Activated naive CD8-positive, alpha-beta T cell treated with anti-CD3 and anti-CD28 coated beads, Interleukin-2, amount 10 ng/mL, durations not matched to agents 7 days and 5 days (primary cell): ENCODE results near the gene ITGAV. TPM values are rescaled to one million over a fixed set of nuclear protein-coding genes. Genes with fewer than 3 reads are reported as not detected.

Experiments used
- ATAC-seq: fragments of 150-1000 bp; cut with Tn5 transposase; one replicate; pipeline ENCODE4 v1.10.0; 2021; ENCODE audit warnings: low read depth, moderate library complexity
- POLR2A ChIA-PET: fragments of 350-600 bp; sonication (Branson Sonifier 250); formaldehyde crosslinking; loops from one replicate; lab custom pipeline; 2021; ENCODE audit warnings: antibody characterized with exemption; lab: Charles Lee
- DNase-seq: peaks from one replicate; pipeline ENCODE4 v3.0.0; 2021
- H3K27ac Mint-ChIP-seq: one replicate; pipeline ENCODE4 v1.8.0; 2022; ENCODE audit warnings: mild to moderate bottlenecking, mixed read lengths
- H3K27me3 Mint-ChIP-seq: one replicate; pipeline ENCODE4 v1.8.0; 2022; ENCODE audit warnings: mild to moderate bottlenecking, moderate library complexity, mixed read lengths
- H3K36me3 Mint-ChIP-seq: one replicate; pipeline ENCODE4 v1.8.0; 2021; ENCODE audit warnings: mild to moderate bottlenecking, mixed read lengths
- H3K4me1 Mint-ChIP-seq: one replicate; pipeline ENCODE4 v1.8.0; 2021; ENCODE audit warnings: mixed read lengths
- H3K4me3 Mint-ChIP-seq: one replicate; pipeline ENCODE4 v1.8.0; 2022; ENCODE audit warnings: mild to moderate bottlenecking, moderate library complexity, mixed read lengths
- H3K9me3 Mint-ChIP-seq: one replicate; pipeline ENCODE4 v1.8.0; 2021; ENCODE audit warnings: mixed read lengths
- total RNA-seq, 2 experiments: library from RNA; stranded (reverse); gene quantifications; one replicate each; pipeline ENCODE4 v1.2.3, GENCODE V29; 2021

The ITGAV gene
- total RNA-seq, 2 experiments from 2014 or later: 7.5 to 7.7 TPM

GRCh38 chr2:186704897-186705296, 115.0 kb downstream of the ITGAV start:
- DNase-seq (no peak), ATAC-seq (no peak)
- Mint-ChIP-seq H3K27me3 (peaks cover 20% of the 10 kb centered on the region), H3K27ac (no peak overlapping the region), H3K4me1 (no peaks in the 10 kb centered on the region), H3K9me3 (no peaks in the 10 kb centered on the region), H3K36me3 (no peaks in the 10 kb centered on the region), H3K4me3 (no peak overlapping the region)
- POLR2A ChIA-PET: no interaction called here

- H3K9me3 Mint-ChIP-seq: no peaks in the 10 kb centered on the region
- no peak overlapping the region for H3K27ac Mint-ChIP-seq
- ATAC-seq (no peak), DNase-seq (no peak)
- POLR2A ChIA-PET: no interaction called here
- no peak overlapping the region for H3K4me3 Mint-ChIP-seq
- H3K36me3 Mint-ChIP-seq: no peaks in the 10 kb centered on the region
- H3K27me3 Mint-ChIP-seq: peaks cover 11% of the 10 kb centered on the region
- no peaks in the 10 kb centered on the region for H3K4me1 Mint-ChIP-seq
Measured at GRCh38 chr2:186709529-186710450, 119.9 kb downstream of the ITGAV start.

- ATAC-seq (no peak), DNase-seq (no peak)
- peaks cover 9% of the 10 kb centered on the region for H3K27me3 Mint-ChIP-seq
- no peaks in the 10 kb centered on the region for H3K4me1 Mint-ChIP-seq
- H3K27ac Mint-ChIP-seq: no peak overlapping the region
- H3K4me3 Mint-ChIP-seq: no peak overlapping the region
- no peaks in the 10 kb centered on the region for H3K36me3 Mint-ChIP-seq
- POLR2A ChIA-PET: no interaction called here
- H3K9me3 Mint-ChIP-seq: no peaks in the 10 kb centered on the region
Measured at GRCh38 chr2:186713691-186714090, 123.8 kb downstream of the ITGAV start.

- Mint-ChIP-seq H3K4me3 (no peak overlapping the region), H3K4me1 (no peaks in the 10 kb centered on the region), H3K36me3 (no peaks in the 10 kb centered on the region), H3K27me3 (peaks cover 5% of the 10 kb centered on the region), H3K27ac (no peak overlapping the region), H3K9me3 (no peaks in the 10 kb centered on the region)
- POLR2A ChIA-PET: no interaction called here
- ATAC-seq: no peak
- no peak for DNase-seq
Measured at GRCh38 chr2:186714611-186715010, 124.8 kb downstream of the ITGAV start.

- no peak for ATAC-seq
- no peak overlapping the region for H3K27ac Mint-ChIP-seq
- no peaks in the 10 kb centered on the region for H3K36me3 Mint-ChIP-seq
- no peaks in the 10 kb centered on the region for H3K4me1 Mint-ChIP-seq
- H3K9me3 Mint-ChIP-seq: no peaks in the 10 kb centered on the region
- POLR2A ChIA-PET: no interaction called here
- peaks cover 10% of the 10 kb centered on the region for H3K27me3 Mint-ChIP-seq
- no peak for DNase-seq
- H3K4me3 Mint-ChIP-seq: no peak overlapping the region
Measured at GRCh38 chr2:186716004-186716403, 126.1 kb downstream of the ITGAV start.

- no peaks in the 10 kb centered on the region for H3K36me3 Mint-ChIP-seq
- no peaks in the 10 kb centered on the region for H3K9me3 Mint-ChIP-seq
- ATAC-seq: no peak
- no peak overlapping the region for H3K4me3 Mint-ChIP-seq
- POLR2A ChIA-PET: no interaction called here
- DNase-seq: no peak
- H3K4me1 Mint-ChIP-seq: no peaks in the 10 kb centered on the region
- no peak overlapping the region for H3K27ac Mint-ChIP-seq
- peaks cover 11% of the 10 kb centered on the region for H3K27me3 Mint-ChIP-seq
Measured at GRCh38 chr2:186716899-186717298, 127.0 kb downstream of the ITGAV start.

- POLR2A ChIA-PET: no interaction called here
- no peaks in the 10 kb centered on the region for H3K4me1 Mint-ChIP-seq
- H3K27me3 Mint-ChIP-seq: peaks cover 13% of the 10 kb centered on the region
- no peaks in the 10 kb centered on the region for H3K36me3 Mint-ChIP-seq
- ATAC-seq: no peak
- H3K9me3 Mint-ChIP-seq: no peaks in the 10 kb centered on the region
- H3K27ac Mint-ChIP-seq: no peak overlapping the region
- no peak overlapping the region for H3K4me3 Mint-ChIP-seq
- no peak for DNase-seq
Measured at GRCh38 chr2:186717320-186718007, 127.6 kb downstream of the ITGAV start.

- DNase-seq: no peak
- Mint-ChIP-seq H3K27ac (no peak overlapping the region), H3K27me3 (peaks cover 13% of the 10 kb centered on the region), H3K4me1 (no peaks in the 10 kb centered on the region), H3K36me3 (no peaks in the 10 kb centered on the region), H3K4me3 (no peak overlapping the region), H3K9me3 (no peaks in the 10 kb centered on the region)
- POLR2A ChIA-PET: no interaction called here
- no peak for ATAC-seq
Measured at GRCh38 chr2:186718122-186718521, 128.3 kb downstream of the ITGAV start.

GRCh38 chr2:186718903-186719302, 129.0 kb downstream of the ITGAV start:
- H3K9me3 Mint-ChIP-seq: no peaks in the 10 kb centered on the region
- H3K27ac Mint-ChIP-seq: no peak overlapping the region
- no peaks in the 10 kb centered on the region for H3K4me1 Mint-ChIP-seq
- no peak for ATAC-seq
- no peaks in the 10 kb centered on the region for H3K36me3 Mint-ChIP-seq
- no peak overlapping the region for H3K4me3 Mint-ChIP-seq
- peaks cover 13% of the 10 kb centered on the region for H3K27me3 Mint-ChIP-seq
- POLR2A ChIA-PET: no interaction called here
- no peak for DNase-seq

GRCh38 chr2:186721956-186722355, 132.1 kb downstream of the ITGAV start:
- H3K9me3 Mint-ChIP-seq: no peaks in the 10 kb centered on the region
- H3K4me3 Mint-ChIP-seq: no peak overlapping the region

GRCh38 chr2:186724736-186725135, 134.9 kb downstream of the ITGAV start:
- ATAC-seq (no peak), DNase-seq (no peak)
- POLR2A ChIA-PET: no interaction called here
- Mint-ChIP-seq H3K9me3 (no peaks in the 10 kb centered on the region), H3K27ac (no peak overlapping the region), H3K4me1 (no peaks in the 10 kb centered on the region), H3K27me3 (peaks cover 10% of the 10 kb centered on the region), H3K4me3 (no peak overlapping the region), H3K36me3 (no peaks in the 10 kb centered on the region)

More at GRCh38 chr2:186721956-186722355, 132.1 kb downstream of the ITGAV start:
- H3K27ac Mint-ChIP-seq: no peak overlapping the region
- no peaks in the 10 kb centered on the region for H3K4me1 Mint-ChIP-seq
- POLR2A ChIA-PET: no interaction called here
- DNase-seq (no peak), ATAC-seq (no peak)
- peaks cover 10% of the 10 kb centered on the region for H3K27me3 Mint-ChIP-seq
- no peaks in the 10 kb centered on the region for H3K36me3 Mint-ChIP-seq

GRCh38 chr2:186725783-186726182, 135.9 kb downstream of the ITGAV start:
- Mint-ChIP-seq H3K27me3 (peaks cover 6% of the 10 kb centered on the region), H3K4me1 (no peaks in the 10 kb centered on the region), H3K4me3 (no peak overlapping the region), H3K27ac (no peak overlapping the region), H3K9me3 (no peaks in the 10 kb centered on the region), H3K36me3 (no peaks in the 10 kb centered on the region)
- DNase-seq: no peak
- POLR2A ChIA-PET: no interaction called here
- ATAC-seq: no peak

GRCh38 chr2:186726938-186727337, 137.1 kb downstream of the ITGAV start:
- Mint-ChIP-seq H3K27me3 (peaks cover 2% of the 10 kb centered on the region), H3K4me3 (no peak overlapping the region), H3K9me3 (no peaks in the 10 kb centered on the region), H3K27ac (no peak overlapping the region), H3K36me3 (no peaks in the 10 kb centered on the region), H3K4me1 (no peaks in the 10 kb centered on the region)
- DNase-seq (no peak), ATAC-seq (no peak)
- POLR2A ChIA-PET: no interaction called here

- Mint-ChIP-seq H3K4me3 (no peak overlapping the region), H3K36me3 (no peaks in the 10 kb centered on the region), H3K27ac (no peak overlapping the region), H3K27me3 (no peaks in the 10 kb centered on the region), H3K4me1 (no peaks in the 10 kb centered on the region), H3K9me3 (no peaks in the 10 kb centered on the region)
- ATAC-seq (no peak), DNase-seq (no peak)
- POLR2A ChIA-PET: no interaction called here
Measured at GRCh38 chr2:186728631-186729030, 138.8 kb downstream of the ITGAV start.
